ENCODE measurements around the gene SIAH1.

SIAH1 gene

DNA sequence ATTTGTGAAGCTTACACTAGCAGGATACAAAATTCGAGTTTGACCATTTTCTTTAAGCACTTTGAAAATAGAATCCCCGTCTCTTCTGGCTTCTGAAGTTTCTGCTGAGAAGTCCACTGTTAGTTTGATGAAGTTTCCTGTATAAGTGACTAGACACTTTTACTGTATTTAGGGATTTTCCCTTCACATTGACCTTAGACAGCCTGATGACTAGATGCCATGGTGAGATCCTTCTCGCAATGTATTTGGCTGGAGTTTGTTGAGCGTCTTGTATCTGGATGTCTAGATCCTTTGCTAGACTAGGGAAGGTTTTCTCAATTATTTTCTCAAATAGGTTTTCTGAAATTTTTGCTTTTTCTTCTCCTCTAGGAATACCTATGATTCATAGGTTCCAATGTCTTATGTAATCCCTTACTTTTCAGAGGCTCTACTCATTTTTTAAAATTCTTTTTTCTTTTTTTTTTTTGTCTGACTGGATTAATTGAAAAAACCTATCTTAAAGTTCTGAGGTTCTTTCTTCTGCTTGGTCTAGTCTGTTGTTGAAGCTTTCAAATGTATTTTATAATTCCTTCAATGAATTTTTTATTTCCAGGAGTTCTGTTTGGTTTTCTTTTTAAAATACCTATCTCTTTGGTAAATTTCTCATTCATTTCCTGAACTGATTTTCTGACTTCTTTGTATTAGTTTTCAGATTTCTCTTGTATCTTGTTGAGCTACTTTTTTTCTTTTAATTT is 74.1 kb downstream of the SIAH1 start:
- Histone ChIP-seq H3K9ac (no peak overlapping the region), H3K4me3 (IDR thresholded peaks at IDR 0.05; ENCODE audit: insufficient read depth, low read depth, low read length) (no peak overlapping the region), H2AFZ (ENCODE audit: low read depth) (no peak overlapping the region), H3K27me3 (ENCODE audit: insufficient read depth, low read depth) (no peaks in the 10 kb centered on the region), H3K79me2 (ENCODE audit: insufficient read depth, low read depth) (no peaks in the 10 kb centered on the region), H3K27ac (no peak overlapping the region), H3K4me1 (ENCODE audit: low read depth, poor library complexity, severe bottlenecking) (peaks cover 17% of the 10 kb centered on the region), H3K36me3 (ENCODE audit: insufficient read depth) (no peaks in the 10 kb centered on the region), H3K4me2 (no peak overlapping the region), H4K20me1 (ENCODE audit: insufficient read depth) (peaks cover 6% of the 10 kb centered on the region; the same call in 1 of the 2 replicates)
- TF ChIP-seq, protein P1, sequence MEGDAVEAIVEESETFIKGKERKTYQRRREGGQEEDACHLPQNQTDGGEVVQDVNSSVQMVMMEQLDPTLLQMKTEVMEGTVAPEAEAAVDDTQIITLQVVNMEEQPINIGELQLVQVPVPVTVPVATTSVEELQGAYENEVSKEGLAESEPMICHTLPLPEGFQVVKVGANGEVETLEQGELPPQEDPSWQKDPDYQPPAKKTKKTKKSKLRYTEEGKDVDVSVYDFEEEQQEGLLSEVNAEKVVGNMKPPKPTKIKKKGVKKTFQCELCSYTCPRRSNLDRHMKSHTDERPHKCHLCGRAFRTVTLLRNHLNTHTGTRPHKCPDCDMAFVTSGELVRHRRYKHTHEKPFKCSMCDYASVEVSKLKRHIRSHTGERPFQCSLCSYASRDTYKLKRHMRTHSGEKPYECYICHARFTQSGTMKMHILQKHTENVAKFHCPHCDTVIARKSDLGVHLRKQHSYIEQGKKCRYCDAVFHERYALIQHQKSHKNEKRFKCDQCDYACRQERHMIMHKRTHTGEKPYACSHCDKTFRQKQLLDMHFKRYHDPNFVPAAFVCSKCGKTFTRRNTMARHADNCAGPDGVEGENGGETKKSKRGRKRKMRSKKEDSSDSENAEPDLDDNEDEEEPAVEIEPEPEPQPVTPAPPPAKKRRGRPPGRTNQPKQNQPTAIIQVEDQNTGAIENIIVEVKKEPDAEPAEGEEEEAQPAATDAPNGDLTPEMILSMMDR (conservative IDR thresholded peaks at IDR 0.05; ENCODE audit: low read depth, low read length) = no peak
